HG03159 (cell line): ENCODE data around the gene ANKEF1.

ENCODE experiments used
- ATAC-seq: cut with Tn5 transposase; IDR thresholded peaks from one replicate; pipeline ENCODE4 v1.9.1; 2021; ENCODE audit warnings: mild to moderate bottlenecking, moderate library complexity; ENCODE audit not compliant: unreplicated experiment

ANKEF1 gene

DNA sequence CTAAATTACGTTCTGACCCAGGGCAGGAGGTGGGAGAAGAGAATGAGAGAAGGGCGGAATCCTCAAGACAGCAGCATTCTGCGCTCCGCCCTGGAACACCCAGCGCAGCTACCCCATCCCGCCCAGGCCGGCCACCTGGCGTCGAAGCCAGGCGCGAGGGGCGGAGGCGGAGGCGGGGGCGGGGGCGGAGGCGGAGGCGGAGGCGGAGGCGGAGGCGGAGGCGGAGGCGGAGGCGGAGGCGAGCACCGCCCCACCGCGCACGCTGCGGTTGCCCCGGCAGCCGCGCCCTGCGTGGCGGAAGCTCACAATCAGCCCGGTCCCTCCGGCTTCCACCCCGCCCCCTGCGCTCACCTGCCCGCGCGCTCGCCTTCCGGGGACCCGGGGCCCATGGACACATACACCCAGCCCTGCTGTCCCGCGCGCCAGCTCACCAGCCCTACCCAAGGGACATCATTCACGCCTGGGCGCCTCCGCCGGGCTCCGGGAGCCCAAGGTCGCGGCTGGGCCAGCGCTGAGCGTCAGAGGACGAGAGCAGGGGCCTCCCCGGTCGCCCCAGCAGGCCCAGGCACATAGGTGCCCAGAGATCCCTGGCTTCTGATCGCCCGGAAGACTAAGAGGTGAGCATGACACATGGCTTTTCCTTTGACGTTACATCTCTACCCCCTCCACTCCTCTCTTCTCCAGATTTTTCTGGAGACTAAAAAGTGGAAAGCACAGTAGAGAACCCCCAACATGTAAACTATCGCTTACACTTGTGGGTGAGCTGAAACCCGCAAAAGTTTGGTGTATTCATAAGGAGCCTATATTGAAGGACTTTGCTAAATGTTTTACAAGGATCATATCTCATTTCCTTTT, at the start of gene ANKEF1:
Gene ANKEF1 (plus strand): TSS at position 271 of the 855 bp plus-strand sequence. CDS start 3,315 bp downstream, outside the sequence.
- ATAC-seq: peak; percentile 96

DNA sequence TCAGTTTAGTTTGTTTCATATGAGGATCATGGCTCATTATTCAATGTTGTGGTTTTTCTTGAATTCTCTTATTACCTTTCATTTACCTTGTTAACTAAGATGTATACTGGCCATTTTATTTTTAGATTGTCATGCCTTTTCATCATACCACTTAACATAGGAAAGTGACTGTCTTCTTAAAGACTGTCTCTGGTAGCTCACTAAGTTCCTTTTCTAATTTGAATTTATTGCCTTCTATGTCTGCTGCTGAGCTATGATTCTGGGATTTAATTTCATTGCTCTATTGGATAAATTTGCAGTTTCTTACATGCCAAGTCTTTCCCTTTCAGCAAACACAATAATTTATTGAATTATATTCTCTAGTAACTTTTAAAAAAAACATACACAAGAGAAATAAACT, 49.5 kb upstream of the ANKEF1 start:
- ATAC-seq: no peak

DNA sequence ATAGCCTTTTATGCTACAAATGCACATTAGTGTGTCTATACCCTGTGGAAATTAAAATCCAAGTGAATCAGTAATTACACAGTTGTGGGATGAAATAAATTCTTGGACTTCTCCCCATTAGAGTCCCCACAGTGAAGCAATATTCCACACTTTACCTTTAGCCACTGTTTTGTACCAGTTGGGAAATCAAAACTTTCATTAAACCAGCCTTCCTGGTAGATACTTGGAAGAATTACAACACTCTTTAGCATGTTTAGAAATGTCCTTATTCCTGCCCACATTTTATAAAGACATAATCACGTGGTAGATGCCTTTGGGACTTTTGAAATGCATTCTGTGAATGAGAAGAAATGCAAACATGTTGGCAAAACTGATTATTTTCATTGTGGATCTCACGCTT, 49.0 kb upstream of the ANKEF1 start:
- ATAC-seq: no peak

DNA sequence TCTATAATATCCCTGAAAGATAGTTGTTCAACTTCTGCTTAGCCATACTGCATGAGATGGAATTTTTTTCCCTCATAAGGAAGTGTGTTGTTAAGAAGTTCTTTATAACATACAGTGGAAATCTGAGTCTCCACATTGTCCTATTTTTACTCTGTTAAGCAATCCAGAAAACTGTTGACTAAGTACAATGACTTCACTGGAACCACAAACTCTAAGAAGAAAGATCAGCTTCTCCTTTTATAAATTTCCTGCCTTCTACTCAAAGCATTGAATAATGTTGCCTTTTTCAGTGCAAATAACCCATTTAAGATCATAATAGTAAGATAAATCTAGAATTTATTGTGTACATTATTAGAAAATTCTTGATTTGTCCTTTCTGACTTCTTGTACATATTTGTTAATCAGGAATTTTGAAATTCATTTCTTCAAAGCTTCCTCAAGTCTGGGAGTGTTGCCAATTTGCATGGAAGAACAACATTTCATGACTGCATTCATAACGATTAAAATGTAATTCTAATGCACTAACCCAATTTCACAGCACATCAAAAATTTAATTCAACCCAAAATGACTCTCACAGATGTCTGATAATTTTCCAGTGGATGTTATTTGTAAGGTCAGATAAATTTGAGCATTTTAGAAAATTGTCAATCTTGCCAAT, 45.6 kb upstream of the ANKEF1 start:
- ATAC-seq: no peak

DNA sequence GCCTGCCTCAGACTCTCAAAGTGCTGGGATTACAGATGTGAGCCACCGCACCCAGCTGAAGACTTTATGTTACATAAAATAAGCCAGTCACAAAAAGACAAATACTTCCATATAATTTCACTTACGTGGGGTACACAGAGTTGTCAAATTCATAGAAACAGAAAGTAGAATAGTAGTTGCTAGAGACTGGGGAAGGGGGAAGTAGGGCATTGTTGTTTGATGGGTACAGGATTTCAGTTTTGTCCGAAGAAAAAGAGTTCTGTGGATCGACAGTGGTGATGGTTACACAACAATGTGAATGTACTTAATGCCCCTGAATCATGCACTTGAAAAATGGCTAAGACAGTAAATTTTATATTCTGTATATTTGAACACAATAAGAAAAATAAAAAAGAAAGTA, 41.6 kb upstream of the ANKEF1 start:
- ATAC-seq: no peak

DNA sequence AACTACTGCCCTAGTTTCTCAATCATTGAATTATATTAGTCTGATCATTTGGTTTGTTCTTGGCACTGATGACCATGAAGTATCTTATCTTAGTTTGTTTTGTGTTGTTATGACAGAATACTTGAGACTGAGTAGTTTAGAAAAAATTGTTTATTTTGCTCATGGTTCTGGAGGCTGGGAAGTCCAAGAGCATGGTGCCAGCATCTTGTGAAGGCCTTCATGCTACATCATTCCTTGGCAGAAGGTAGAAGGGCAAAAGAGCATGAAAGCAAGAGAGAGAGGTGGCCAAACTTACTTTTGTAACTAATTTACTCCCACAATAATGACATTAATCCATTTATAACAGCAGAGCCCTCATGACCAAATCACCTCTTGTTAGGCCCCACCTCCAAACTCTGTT, 40.1 kb upstream of the ANKEF1 start:
- ATAC-seq: no peak

DNA sequence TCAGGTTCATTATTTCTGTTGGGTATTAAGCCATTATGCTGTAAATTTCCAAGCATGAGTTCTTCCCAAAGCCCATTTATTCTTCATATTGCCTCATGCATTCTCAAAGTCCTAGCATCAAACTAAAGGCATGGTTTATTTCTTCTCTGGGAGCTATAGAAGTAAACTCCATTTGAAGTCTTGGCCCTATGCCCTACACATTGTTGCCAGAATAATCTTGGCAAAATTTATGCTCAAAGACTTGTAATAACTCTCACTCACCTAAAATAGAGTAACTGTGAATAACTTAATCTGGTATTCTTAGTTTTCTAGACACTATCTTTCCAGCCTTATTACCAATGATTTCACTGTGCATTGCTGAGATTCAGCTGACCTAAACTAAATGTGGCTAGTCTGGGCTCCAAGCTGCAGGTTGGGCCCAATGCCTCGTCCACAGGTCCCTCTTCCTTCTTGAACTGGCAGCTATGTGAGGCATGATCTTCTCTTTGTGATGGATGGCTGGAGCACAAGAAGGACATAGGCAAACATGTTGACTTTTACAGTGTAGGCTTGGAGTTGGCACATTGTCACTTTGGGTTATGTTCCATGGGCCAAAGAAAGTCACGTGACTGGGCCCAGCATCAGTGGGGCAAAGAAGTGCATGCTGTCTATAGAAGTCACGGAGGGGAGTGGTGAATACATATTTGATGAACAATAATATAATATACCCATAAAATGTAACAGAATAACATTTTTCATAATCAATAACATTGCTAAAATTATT, 39.1 kb upstream of the ANKEF1 start:
- no peak for ATAC-seq

DNA sequence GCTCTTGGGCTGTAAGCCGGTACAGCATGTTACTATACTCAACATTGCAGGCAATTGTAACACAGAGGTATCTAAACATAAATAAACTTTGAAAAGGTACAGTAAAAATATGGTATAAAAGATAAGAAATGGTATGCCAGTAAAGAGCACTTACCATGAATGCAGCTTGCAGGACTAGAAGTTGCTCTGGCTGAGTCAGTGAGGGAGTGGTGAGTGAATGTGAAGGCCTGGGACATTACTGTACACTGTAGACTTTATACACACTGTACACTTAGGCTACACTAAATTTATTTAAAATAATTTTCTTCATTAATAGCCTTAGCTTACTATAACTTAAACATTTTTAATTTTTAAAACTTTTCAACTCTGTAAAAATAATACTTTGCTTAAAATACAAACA, 37.8 kb upstream of the ANKEF1 start:
- no peak for ATAC-seq

DNA sequence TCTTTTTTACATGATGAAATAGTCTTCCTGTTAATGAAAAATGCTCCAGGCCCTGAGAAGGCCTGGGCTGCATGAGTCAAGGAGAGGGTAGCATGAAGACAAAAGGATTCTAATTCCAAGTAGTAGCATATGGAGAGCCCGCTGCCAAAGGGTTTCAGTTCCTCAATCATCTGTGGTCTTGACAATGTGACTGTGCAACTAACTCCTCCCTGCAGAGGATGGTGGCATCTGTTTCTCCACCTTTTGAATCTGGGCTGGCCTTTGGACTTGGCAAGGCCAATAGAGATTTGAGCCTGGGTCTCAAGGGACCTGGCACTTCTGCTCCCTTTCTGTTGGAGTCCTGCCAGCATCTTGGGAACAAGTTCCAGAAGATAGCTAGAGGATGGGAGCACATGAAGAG, 35.1 kb upstream of the ANKEF1 start:
- ATAC-seq: peak; percentile 86

DNA sequence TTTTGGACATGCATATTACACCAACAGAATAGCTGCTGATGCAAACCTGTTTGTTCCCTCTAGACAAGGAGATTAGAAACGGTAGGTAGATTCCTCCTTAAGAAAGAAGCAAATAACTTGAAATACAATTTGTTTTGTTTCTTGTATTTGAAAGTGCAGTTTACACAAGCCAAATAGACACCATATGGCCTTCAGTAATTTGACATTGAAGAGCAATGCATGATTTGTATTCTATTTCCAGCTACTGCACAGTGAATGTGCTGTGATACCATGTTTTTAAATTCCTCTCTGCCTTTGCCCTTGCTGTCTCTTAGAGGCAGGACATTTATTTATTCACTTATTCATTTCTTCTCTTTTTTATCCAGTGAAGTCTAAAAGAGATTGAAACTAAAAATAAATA, 31.9 kb upstream of the ANKEF1 start:
- no peak for ATAC-seq

DNA sequence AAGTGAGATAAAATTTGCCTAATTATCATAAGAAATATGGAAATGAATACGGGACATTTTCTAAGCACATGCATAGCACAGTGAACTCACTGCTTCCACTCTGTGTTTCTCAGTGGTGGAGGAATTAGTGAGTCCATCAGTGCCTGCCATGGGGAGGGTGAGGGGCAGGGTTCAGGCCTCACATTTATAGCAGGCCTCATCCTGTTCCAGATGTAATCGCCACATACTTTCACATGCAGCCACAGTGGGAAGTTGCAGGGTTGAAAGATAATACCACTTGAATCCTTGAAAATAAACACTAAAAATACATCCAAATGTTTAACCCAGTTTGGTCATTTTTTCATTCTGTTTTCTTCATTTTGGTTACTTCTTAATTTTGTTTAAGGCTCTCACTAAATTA, 29.9 kb upstream of the ANKEF1 start:
- no peak for ATAC-seq

DNA sequence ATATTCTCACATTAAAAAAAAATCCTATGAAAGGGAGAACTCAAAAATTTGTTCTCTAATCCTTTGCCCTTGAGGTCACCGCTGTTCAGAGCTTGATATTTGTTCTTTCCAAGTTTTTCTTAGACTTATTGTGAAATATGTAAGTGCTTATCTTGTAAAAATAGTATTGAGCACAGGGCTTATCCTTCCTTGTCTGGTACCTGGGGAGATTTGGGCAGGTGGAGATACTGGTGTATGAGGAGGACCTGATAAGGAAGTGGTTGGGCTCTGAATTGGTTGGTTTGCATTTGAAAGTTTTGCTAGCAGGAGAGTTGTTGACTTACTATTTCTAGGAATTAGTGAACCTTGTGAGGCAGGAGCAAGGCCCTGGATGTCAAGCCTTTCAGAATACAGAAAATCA, 28.9 kb upstream of the ANKEF1 start:
- ATAC-seq: no peak

DNA sequence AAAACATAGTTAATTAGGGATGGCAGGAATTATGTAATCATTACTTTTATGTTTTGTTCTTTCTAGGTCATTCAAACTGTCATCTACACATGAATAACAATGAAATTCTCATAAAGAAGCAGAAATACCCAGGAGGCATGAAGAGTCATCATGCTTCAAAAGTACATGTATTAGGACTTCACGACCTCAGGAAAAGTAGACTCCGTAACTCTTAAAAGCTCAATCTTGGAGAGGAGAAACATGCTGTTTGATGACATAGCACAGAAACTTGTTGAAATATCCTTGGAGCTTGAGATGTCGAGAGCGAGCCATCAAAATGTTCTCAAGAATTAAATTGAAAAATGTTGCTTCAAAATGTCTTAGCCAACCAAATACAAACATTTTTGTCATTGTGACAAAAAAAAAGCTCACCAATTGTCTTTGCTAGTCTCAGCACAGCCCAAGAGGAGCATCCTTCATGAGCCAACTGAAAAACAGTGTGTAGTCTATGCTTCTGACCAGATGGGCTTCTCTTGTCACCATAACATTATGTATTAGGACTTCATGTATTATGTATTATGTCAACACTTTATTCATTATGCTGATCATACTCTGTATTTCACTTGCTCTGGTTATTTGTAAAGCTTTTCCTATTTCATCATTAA, 28.2 kb upstream of the ANKEF1 start:
- ATAC-seq: no peak

DNA sequence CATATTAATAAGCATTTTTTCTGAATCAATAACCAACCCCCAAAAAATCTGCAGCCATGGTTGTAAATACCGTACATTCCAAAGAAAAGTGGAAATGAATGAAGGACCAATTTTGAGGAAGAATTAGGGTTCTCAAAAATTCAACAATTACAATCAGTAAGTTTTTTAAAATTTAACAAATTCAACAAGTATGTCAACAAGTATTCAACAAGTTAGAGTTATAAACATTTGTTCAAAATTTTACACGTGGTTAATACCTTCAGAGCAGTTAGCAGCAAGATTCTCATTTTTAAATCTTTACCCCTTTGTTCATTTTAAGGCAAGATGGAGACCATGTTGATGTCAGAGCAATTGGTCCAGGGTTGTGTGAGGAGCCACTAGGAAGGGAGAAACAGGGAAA, 27.6 kb upstream of the ANKEF1 start:
- no peak for ATAC-seq

DNA sequence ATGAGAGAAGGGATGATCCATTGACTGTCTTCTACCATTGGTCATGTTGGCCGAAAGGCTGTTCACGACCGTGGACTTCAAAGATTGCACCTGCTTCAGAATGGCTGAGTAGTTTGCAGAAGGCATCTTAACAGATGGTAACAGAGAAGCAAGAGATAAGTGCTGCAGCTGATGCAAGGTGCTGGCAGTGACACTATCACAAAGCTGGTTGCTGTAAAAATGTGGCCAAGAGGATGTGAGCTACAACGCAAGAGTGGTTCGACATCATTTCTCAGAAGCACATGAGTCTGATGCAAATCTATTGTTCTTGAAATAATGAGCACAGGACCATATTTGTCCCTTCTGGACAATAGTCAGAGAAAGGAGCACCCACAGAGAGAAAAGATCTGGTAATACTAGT, 27.0 kb upstream of the ANKEF1 start:
- ATAC-seq: no peak

DNA sequence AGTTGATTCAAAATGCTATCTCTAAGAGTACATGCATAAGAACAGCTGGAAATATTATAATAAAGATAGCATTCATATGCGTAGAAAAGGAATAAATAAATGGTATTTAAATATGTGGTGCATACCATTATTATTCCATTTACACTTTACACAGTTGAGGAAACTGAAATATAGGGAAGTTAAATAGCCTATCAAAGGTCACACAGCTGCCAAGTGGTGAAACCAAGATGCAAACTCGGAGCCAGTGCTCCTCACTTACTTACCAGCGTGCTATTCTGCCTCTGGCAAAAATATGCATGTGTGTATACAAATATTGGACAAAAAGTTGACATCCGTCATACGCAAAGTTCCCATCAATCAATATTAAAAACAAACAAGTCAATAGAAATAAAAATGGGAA, 22.3 kb upstream of the ANKEF1 start:
- ATAC-seq: no peak

DNA sequence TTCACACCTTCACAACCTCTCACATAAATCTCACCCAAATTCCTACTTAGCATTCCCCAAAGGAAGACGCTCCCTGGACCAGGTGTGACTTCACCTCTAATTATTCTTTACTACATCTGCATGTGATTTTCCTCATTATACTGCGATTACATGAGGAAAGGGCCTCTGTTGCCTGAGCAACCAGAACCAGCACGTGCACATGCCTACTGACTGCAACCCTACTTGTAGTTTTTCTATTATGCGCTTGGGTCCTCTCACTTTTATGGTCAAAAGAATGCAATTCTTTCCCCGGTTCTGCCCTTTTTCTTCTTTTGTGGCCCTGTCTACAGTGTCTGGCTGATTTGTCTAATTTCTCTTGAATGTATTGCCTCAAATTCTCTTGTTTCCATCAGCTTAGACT, 20.4 kb upstream of the ANKEF1 start:
- ATAC-seq: no peak

DNA sequence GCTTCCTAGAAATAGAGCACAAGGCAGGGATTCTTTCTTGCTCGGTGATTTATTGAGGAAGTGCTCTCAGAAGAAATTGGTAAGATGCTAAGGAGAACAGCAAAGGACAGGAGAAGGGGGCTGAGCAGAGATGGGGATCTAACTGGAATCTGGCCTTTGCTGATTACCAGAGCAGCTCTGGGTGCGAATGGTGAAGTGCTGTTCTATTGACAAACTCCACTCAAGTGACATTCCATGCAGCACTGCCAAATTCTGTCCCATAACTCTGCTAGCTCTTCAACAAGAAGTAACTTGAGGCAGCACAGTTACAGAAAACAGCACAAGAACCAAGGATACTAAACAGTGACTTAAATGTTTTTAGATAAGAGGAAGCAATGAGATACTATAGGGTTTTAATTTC, 13.8 kb upstream of the ANKEF1 start:
- ATAC-seq: no peak

DNA sequence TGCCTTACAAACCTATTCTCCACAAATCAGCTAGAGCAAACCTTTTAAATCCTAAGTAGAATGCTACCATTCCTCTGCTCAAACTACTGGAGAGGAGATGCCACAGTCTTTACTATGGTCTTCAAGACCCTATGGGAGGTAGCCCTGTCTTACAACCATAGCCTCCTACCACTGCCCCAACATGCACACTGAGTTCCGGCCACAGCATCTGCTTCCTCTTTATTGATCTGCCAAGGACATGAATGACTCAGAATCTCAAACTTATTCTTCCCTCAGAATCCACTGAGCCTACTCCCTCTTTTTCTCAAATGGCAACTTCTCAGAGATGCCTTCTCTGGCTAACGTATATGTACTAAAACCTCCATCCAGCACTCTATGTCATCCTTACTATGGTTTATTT, 12.2 kb upstream of the ANKEF1 start:
- no peak for ATAC-seq

DNA sequence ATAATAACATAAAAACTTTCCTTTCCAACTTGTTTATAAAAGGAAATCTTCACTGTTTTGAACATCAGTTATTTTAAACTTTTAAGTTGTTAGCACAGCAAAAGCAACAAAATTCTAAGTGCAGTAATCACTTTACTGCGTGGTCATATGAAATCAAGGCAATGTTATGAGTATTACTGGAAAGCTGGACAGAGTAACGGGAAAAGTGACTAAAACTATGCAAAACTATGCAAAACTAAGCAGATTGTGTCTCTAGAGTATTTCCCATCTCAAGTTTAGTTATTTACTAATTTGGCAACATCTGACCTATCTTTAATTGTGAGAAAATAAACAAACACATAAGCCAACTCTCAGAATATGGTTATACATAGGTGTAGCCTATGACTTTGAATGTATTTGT, 10.9 kb upstream of the ANKEF1 start:
- ATAC-seq: no peak
